IMR-90 (cell line): ENCODE measurements around the gene AUNIP. TPM values are rescaled to one million over a fixed set of nuclear protein-coding genes. Genes with fewer than 3 reads are reported as not detected.

Source experiments
- ATAC-seq: fragments of 200-7000 bp; cut with Tn5 transposase; 2 replicates; pipeline ENCODE4 v1.9.1; 2020; ENCODE audit warnings: low read depth, mild to moderate bottlenecking, moderate library complexity
- BruUV-seq: library from RNA; stranded (reverse); fragments of 400-500 nt; replicated peaks from 2 replicates; lab custom pipeline; 2021; lab: Mats Ljungman, UMichigan
- CTCF ChIA-PET: fragments of 300-600 bp; formaldehyde crosslinking; extraction: SDS; loops from one replicate; lab custom pipeline; 2021; ENCODE audit warnings: antibody characterized with exemption; lab: Yijun Ruan, JAX
- POLR2A ChIA-PET: fragments of 300-600 bp; sonication (Branson Sonifier 250); formaldehyde crosslinking; loops from one replicate; lab custom pipeline; 2022; ENCODE audit warnings: antibody characterized with exemption; ENCODE audit not compliant: unreplicated experiment; lab: Charles Lee
- DNase-seq: peaks from one replicate; pipeline ENCODE4 v3.0.0; 2013
- H2AFZ ChIP-seq: replicated peaks from 2 replicates; pipeline ENCODE3; 2013; ENCODE audit warnings: low read length, mild to moderate bottlenecking; ENCODE audit not compliant: poor library complexity
- H2AK5ac ChIP-seq: 2 replicates; pipeline ENCODE4 v1.6.1; 2013; ENCODE audit warnings: low read depth, low read length, inconsistent platforms
- H2AK9ac ChIP-seq: replicated peaks from 2 replicates; pipeline ENCODE3; 2013; ENCODE audit warnings: mild to moderate bottlenecking, low read depth, low read length, moderate library complexity; ENCODE audit not compliant: poor library complexity
- H2BK120ac ChIP-seq: 2 replicates; pipeline ENCODE4 v1.6.1; 2013; ENCODE audit warnings: low read depth, low read length, inconsistent platforms
- H2BK15ac ChIP-seq: 3 replicates; pipeline ENCODE4 v1.6.1; 2013; ENCODE audit warnings: low read depth, low read length, inconsistent platforms
- H2BK20ac ChIP-seq: 2 replicates; pipeline ENCODE4 v1.6.1; 2013; ENCODE audit warnings: low read depth, mild to moderate bottlenecking, inconsistent platforms, low read length, moderate library complexity
- H2BK5ac ChIP-seq: 2 replicates; pipeline ENCODE4 v1.6.1; 2013; ENCODE audit warnings: mild to moderate bottlenecking, low read depth, low read length, inconsistent platforms; ENCODE audit not compliant: poor library complexity, severe bottlenecking
- H3K14ac ChIP-seq: replicated peaks from 2 replicates; pipeline ENCODE4 v1.6.1; 2013; ENCODE audit warnings: low read depth, low read length, inconsistent platforms
- H3K18ac ChIP-seq: 2 replicates; pipeline ENCODE4 v1.6.1; 2013; ENCODE audit warnings: low read depth, low read length, control low read depth
- H3K23ac ChIP-seq: 2 replicates; pipeline ENCODE4 v1.6.1; 2013; ENCODE audit warnings: low read depth, low read length, inconsistent platforms
- H3K27ac ChIP-seq: 2 replicates; pipeline ENCODE4 v1.5.1; 2013; ENCODE audit warnings: mild to moderate bottlenecking, control low read depth, low read length; ENCODE audit not compliant: insufficient read depth
- H3K27me3 ChIP-seq: 2 replicates; pipeline ENCODE4 v1.6.1; 2013; ENCODE audit warnings: low read length; ENCODE audit not compliant: control insufficient read depth, insufficient read depth
- H3K36me3 ChIP-seq: 2 replicates; pipeline ENCODE4 v1.6.1; 2013; ENCODE audit warnings: low read length, mixed read lengths; ENCODE audit not compliant: control insufficient read depth, insufficient read depth
- H3K4ac ChIP-seq: 2 replicates; pipeline ENCODE4 v1.6.1; 2013; ENCODE audit warnings: low read depth, low read length, inconsistent platforms
- H3K4me1 ChIP-seq: 2 replicates; pipeline ENCODE4 v1.6.1; 2013; ENCODE audit warnings: low read length, mixed read lengths; ENCODE audit not compliant: control insufficient read depth, insufficient read depth
- H3K4me2 ChIP-seq: 2 replicates; pipeline ENCODE4 v1.6.1; 2013; ENCODE audit warnings: low read depth, mild to moderate bottlenecking, control low read depth, low read length, moderate library complexity
- H3K4me3 ChIP-seq: 2 replicates; pipeline ENCODE4 v1.5.1; 2013; ENCODE audit warnings: low read depth, mild to moderate bottlenecking, control low read depth, low read length, moderate library complexity; ENCODE audit not compliant: insufficient read depth
- H3K56ac ChIP-seq: 2 replicates; pipeline ENCODE4 v1.6.1; 2013; ENCODE audit warnings: low read length, inconsistent platforms; ENCODE audit not compliant: insufficient read depth; ENCODE audit errors: extremely low read depth
- H3K79me1 ChIP-seq, 2 experiments: 2 replicates each; pipeline ENCODE4 v1.6.1; 2013; ENCODE audit warnings: low read length in 2 of 2, inconsistent platforms in 1 of 2, low read depth in 1 of 2
- H3K9ac ChIP-seq: 2 replicates; pipeline ENCODE4 v1.6.1; 2013; ENCODE audit warnings: low read depth, low read length, control low read depth
- H3K9me1 ChIP-seq: 2 replicates; pipeline ENCODE4 v1.6.1; 2013; ENCODE audit warnings: low read length, inconsistent platforms; ENCODE audit not compliant: insufficient read depth
- H3K9me3 ChIP-seq: 2 replicates; pipeline ENCODE4 v1.6.1; 2013; ENCODE audit warnings: low read length; ENCODE audit not compliant: control insufficient read depth, insufficient read depth
- H4K20me1 ChIP-seq: 2 replicates; pipeline ENCODE4 v1.6.1; 2013; ENCODE audit warnings: low read length, inconsistent platforms; ENCODE audit not compliant: insufficient read depth
- H4K5ac ChIP-seq: 2 replicates; pipeline ENCODE4 v1.6.1; 2013; ENCODE audit warnings: mild to moderate bottlenecking, low read depth, low read length, control low read depth
- H4K8ac ChIP-seq, 2 experiments: 2 replicates each; pipeline ENCODE4 v1.6.1; 2013; ENCODE audit warnings: low read depth in 2 of 2, low read length in 2 of 2, control low read depth in 1 of 2, inconsistent platforms in 1 of 2
- H4K91ac ChIP-seq: 2 replicates; pipeline ENCODE4 v1.6.1; 2013; ENCODE audit warnings: low read depth, low read length, inconsistent platforms; ENCODE audit not compliant: insufficient read depth
- CEBPB ChIP-seq: IDR thresholded peaks from 2 replicates; pipeline ENCODE4 v1.6.1; 2012; ENCODE audit warnings: low read depth, low read length, improper control_type of control experiment
- CTCF ChIP-seq: conservative IDR thresholded peaks from 2 replicates; pipeline ENCODE4 v1.5.1; 2012; ENCODE audit warnings: mild to moderate bottlenecking, low read depth, low read length, improper control_type of control experiment
- ELK1 ChIP-seq: fragments of 150-350 bp; IDR thresholded peaks from 2 replicates; pipeline ENCODE4 v1.6.1; 2016; ENCODE audit warnings: low read depth, mild to moderate bottlenecking, low read length, moderate library complexity, borderline replicate concordance
- FOS ChIP-seq: fragments of 150-350 bp; IDR thresholded peaks from 2 replicates; pipeline ENCODE4 v1.6.1; 2016; ENCODE audit warnings: low read depth, low read length
- MAZ ChIP-seq: IDR thresholded peaks from 2 replicates; pipeline ENCODE4 v1.6.1; 2012; ENCODE audit warnings: low read depth, mild to moderate bottlenecking, low read length, improper control_type of control experiment, moderate library complexity, borderline replicate concordance
- RCOR1 ChIP-seq: IDR thresholded peaks from 2 replicates; pipeline ENCODE4 v1.6.1; 2012; ENCODE audit warnings: mild to moderate bottlenecking, low read length, improper control_type of control experiment; ENCODE audit not compliant: insufficient replicate concordance
- RFX5 ChIP-seq: IDR thresholded peaks from 2 replicates; pipeline ENCODE4 v1.8.0; 2012; ENCODE audit warnings: low read depth, mild to moderate bottlenecking, low read length, moderate library complexity
- SMC3 ChIP-seq: fragments of 150-350 bp; IDR thresholded peaks from 2 replicates; pipeline ENCODE4 v1.6.1; 2016; ENCODE audit warnings: low read depth, mild to moderate bottlenecking, antibody characterized with exemption, low read length, moderate library complexity
- USF2 ChIP-seq: fragments of 150-350 bp; IDR thresholded peaks from 2 replicates; pipeline ENCODE4 v1.6.1; 2017; ENCODE audit warnings: mild to moderate bottlenecking, antibody characterized with exemption, low read length, low read depth
- WGBS, 2 experiments: methylation state at CpG; one replicate each; pipeline versions ENCODE4 v1.1.5 to v1.1.7; 2013; ENCODE audit warnings: missing lambda C conversion rate in 2 of 2; ENCODE audit not compliant: insufficient read length in 1 of 2; ENCODE audit errors: extremely low coverage in 2 of 2; 5-methylcytosine and 5-hydroxymethylcytosine counted together
- dilution Hi-C: fragments of 300-500 bp; cut with HindIII; formaldehyde crosslinking; loops from one replicate; pipeline ENCODE4 v1.14.3; 2018; ENCODE audit warnings: low sequenced_read_pairs; ENCODE audit not compliant: unreplicated experiment
- in situ Hi-C: fragments of 300-500 bp; cut with MboI; formaldehyde crosslinking; loops from 3 replicates; pipeline ENCODE4 v1.14.3; 2019; ENCODE audit warnings: low sequenced_read_pairs, inconsistent platforms, mixed read lengths
- intact Hi-C: fragments of 100-400 bp; cut with micrococcal nuclease; formaldehyde crosslinking; loops from 2 replicates; pipeline ENCODE4 v1.10.0; 2022
- polyA plus RNA-seq, 3 experiments: library from polyadenylated mRNA; depleted of rRNA; stranded (reverse); fragments of >200 nt; gene quantifications; 2 replicates each; pipeline ENCODE4 v1.2.3, GENCODE V29; 2012; ENCODE audit warnings: low replicate concordance in 1 of 3
- total RNA-seq: library from RNA; depleted of rRNA; stranded (reverse); fragments of >200 nt; gene quantifications from 2 replicates; pipeline ENCODE4 v1.2.3, GENCODE V29; 2012

Gene AUNIP
- total and polyA plus RNA-seq, 2 of the 4 experiments (the other 2 are of a cell fraction) = 2.4 to 5.0 TPM

- Histone ChIP-seq H3K56ac (no peak overlapping the region), H3K9me1 (no peaks in the 10 kb centered on the region; the same call in 1 of the 2 replicates)
These were observed 2.3 kb upstream of the AUNIP start for GRCh38 chr1:25861316-25862286.

More at GRCh38 chr1:25861316-25862286, 2.3 kb upstream of the AUNIP start:
- no peak overlapping the region for H2BK120ac ChIP-seq
- no peak overlapping the region for H2BK5ac ChIP-seq
- H3K4me3 ChIP-seq = no peak overlapping the region
- intact Hi-C loops = no loop called here
- no peak overlapping the region for H4K8ac ChIP-seq
- H3K9me3 ChIP-seq = no peaks in the 10 kb centered on the region
- ATAC-seq = no peak
- 43% methylated on average over 1 of the region's 16 CpGs; no CpG with 5 or more reads in 1 of the 2 experiments for WGBS, 2 experiments
- TF ChIP-seq MAZ (no peak), ELK1 (no peak), CEBPB (no peak), CTCF (no peak), USF2 (no peak), RFX5 (no peak), RCOR1 (no peak), FOS (no peak), SMC3 (no peak)
- POLR2A ChIA-PET = no interaction called here
- H3K18ac ChIP-seq = no peak overlapping the region
- no peaks in the 10 kb centered on the region; the same call in 1 of the 2 replicates for H3K4me1 ChIP-seq
- H3K27me3 ChIP-seq = no peaks in the 10 kb centered on the region
- H2AK5ac ChIP-seq = no peak overlapping the region
- H2BK20ac ChIP-seq = no peak overlapping the region
- no peak overlapping the region for H2AK9ac ChIP-seq
- no peak overlapping the region for H4K91ac ChIP-seq
- no peak overlapping the region for H3K27ac ChIP-seq
- no peak overlapping the region for H2AFZ ChIP-seq
- H3K9ac ChIP-seq = no peak overlapping the region
- no peak for DNase-seq
- peaks cover 14 to 24% of the 10 kb centered on the region in 2 experiments for H3K79me1 ChIP-seq
- no peak overlapping the region for H3K4ac ChIP-seq
- H3K14ac ChIP-seq = no peak overlapping the region
- no peak overlapping the region for H3K4me2 ChIP-seq
- H4K5ac ChIP-seq = no peak overlapping the region
- TSS peak; percentile 64 for BruUV-seq
- in situ Hi-C loops = no loop called here
- H3K23ac ChIP-seq = no peak overlapping the region
- CTCF ChIA-PET = no interaction called here
- H2BK15ac ChIP-seq = no peak overlapping the region
- dilution Hi-C loops = no loop called here
- peaks cover 20% of the 10 kb centered on the region for H3K36me3 ChIP-seq
- H4K20me1 ChIP-seq = peaks cover 5% of the 10 kb centered on the region; the same call in 1 of the 2 replicates
